Measurements from ENCODE around the gene KREMEN2. TPM values are rescaled to one million over a fixed set of nuclear protein-coding genes. Genes with fewer than 3 reads are reported as not detected.

KREMEN2 gene
- total RNA-seq, 1 donor from 2014 or later: 8.0 TPM

DNA sequence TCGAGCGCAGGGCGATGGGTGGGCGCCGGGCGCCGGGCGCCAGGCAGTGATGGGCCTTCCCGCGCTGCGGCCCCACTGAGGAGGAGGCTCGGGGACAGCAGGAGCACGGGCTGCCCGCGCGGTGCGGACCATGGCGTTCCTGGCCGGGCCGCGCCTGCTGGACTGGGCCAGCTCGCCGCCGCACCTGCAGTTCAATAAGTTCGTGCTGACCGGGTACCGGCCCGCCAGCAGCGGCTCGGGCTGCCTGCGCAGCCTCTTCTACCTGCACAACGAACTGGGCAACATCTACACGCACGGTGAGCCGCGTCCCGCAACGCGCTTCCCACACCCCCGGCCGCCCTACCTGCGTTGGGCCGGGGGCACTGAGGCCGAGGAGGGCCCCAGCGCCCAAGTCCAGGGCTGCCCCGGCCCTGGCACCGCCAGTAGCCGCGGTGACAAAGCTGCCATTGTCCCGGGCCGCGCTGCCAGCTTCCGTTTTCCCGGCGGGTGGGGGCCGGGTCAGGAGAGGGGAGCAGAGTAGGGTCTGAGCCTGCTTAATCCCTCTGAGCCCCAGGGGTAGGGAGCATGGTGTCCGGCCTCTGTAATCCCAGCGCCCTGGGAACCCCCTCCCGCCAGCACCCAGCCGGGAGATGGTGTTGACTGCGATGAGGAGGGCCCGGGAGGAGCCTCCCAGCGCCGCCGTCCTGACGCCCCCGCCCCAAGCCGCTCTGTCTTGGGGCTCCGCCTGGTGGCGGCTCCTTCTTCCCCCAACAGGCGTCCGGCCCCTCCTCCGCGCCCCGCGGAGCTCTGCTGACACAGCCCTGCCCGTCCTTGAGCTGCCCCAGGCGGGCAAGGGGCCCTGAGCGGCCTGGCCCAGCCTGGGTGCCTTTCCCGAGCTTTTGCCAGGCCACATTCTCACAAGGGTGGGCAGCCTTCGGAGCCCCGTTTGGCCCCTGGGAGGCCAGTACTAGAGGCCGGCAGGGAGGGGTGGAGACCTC is 5.8 kb downstream of the KREMEN2 start:
- Histone ChIP-seq H3K9me3 (ENCODE audit: insufficient read depth, low read depth, low read length) (no peaks in the 10 kb centered on the region), H3K79me2 (ENCODE audit: insufficient read depth, low read length) (no peaks in the 10 kb centered on the region), H3K27me3 (ENCODE audit: insufficient read depth, low read length) (peaks cover 21% of the 10 kb centered on the region), H2AFZ (ENCODE audit: low read depth, low read length) (peak overlapping the region; percentile 77), H3K9ac (ENCODE audit: low read length) (peak overlapping the region; percentile 72), H3K27ac (ENCODE audit: low read depth, low read length) (no peak overlapping the region), H3K4me1 (ENCODE audit: insufficient read depth, low read length) (peaks cover 4% of the 10 kb centered on the region), H4K20me1 (ENCODE audit: insufficient read depth, low read length) (peaks cover 28% of the 10 kb centered on the region), H3K4me3 (ENCODE audit: insufficient read depth, low read depth, low read length) (peak overlapping the region; percentile 71), H3K4me2 (ENCODE audit: low read length) (peak overlapping the region; percentile 97), H3K36me3 (ENCODE audit: insufficient read depth, low read length) (no peaks in the 10 kb centered on the region)
- no peak for TF ChIP-seq EZH2 (IDR thresholded peaks at IDR 0.05; ENCODE audit: insufficient read depth, low read length)
- TF ChIP-seq, protein P1, sequence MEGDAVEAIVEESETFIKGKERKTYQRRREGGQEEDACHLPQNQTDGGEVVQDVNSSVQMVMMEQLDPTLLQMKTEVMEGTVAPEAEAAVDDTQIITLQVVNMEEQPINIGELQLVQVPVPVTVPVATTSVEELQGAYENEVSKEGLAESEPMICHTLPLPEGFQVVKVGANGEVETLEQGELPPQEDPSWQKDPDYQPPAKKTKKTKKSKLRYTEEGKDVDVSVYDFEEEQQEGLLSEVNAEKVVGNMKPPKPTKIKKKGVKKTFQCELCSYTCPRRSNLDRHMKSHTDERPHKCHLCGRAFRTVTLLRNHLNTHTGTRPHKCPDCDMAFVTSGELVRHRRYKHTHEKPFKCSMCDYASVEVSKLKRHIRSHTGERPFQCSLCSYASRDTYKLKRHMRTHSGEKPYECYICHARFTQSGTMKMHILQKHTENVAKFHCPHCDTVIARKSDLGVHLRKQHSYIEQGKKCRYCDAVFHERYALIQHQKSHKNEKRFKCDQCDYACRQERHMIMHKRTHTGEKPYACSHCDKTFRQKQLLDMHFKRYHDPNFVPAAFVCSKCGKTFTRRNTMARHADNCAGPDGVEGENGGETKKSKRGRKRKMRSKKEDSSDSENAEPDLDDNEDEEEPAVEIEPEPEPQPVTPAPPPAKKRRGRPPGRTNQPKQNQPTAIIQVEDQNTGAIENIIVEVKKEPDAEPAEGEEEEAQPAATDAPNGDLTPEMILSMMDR (IDR thresholded peaks at IDR 0.05; ENCODE audit: insufficient read depth, low read depth, low read length): no peak
- no peaks in the 10 kb centered on the region for H3K4me1 Mint-ChIP-seq (ENCODE audit: low read depth, unreplicated experiment)
- H3K27me3 Mint-ChIP-seq (ENCODE audit: low read depth, unreplicated experiment): peaks cover 14% of the 10 kb centered on the region
- no peaks in the 10 kb centered on the region for H3K9me3 Mint-ChIP-seq (ENCODE audit: unreplicated experiment)
- no peak overlapping the region for H3K27ac Mint-ChIP-seq (ENCODE audit: unreplicated experiment)
- FAIRE-seq (no peak), DNase-seq (ENCODE audit: low read depth) (peak; percentile 4)
- H3K36me3 Mint-ChIP-seq (ENCODE audit: low read depth, unreplicated experiment): peaks cover 6% of the 10 kb centered on the region
- peak overlapping the region; percentile 66 for H3K4me3 Mint-ChIP-seq (ENCODE audit: unreplicated experiment)

DNA sequence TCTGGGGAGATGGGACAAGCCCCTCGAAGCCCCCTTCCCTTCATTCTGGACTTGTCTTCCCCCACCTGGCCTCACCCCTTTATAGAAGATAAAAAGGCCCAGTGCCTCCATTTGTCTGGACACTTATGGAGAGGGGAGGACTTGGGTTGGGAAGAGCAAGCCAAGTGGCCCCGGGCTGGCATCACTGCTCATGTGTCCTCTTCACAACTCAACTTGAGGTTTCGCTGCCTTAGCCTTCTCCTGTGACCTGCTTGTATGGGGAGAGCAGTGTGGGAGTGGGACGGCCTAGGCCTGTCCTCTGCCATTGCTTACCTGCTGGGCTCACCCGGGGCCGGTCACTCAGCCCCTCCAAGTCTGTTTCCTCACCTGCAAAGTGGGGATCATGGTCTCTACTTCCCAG is 6.5 kb downstream of the KREMEN2 start:
- FAIRE-seq (no peak), DNase-seq (ENCODE audit: low read depth) (no peak)
- no peaks in the 10 kb centered on the region for H3K9me3 ChIP-seq (ENCODE audit: insufficient read depth, low read depth, low read length)
- no peaks in the 10 kb centered on the region for H3K36me3 ChIP-seq (ENCODE audit: insufficient read depth, low read length)
- H3K36me3 Mint-ChIP-seq (ENCODE audit: low read depth, unreplicated experiment): peaks cover 6% of the 10 kb centered on the region
- no peak overlapping the region for H3K27ac ChIP-seq (ENCODE audit: low read depth, low read length)
- H3K79me2 ChIP-seq (ENCODE audit: insufficient read depth, low read length): no peaks in the 10 kb centered on the region
- H3K9me3 Mint-ChIP-seq (ENCODE audit: unreplicated experiment): no peaks in the 10 kb centered on the region
- peak overlapping the region; percentile 64 for H3K4me3 Mint-ChIP-seq (ENCODE audit: unreplicated experiment)
- H4K20me1 ChIP-seq (ENCODE audit: insufficient read depth, low read length): peaks cover 28% of the 10 kb centered on the region
- H3K4me1 ChIP-seq (ENCODE audit: insufficient read depth, low read length): peaks cover 4% of the 10 kb centered on the region
- H3K27me3 ChIP-seq (ENCODE audit: insufficient read depth, low read length): peaks cover 17% of the 10 kb centered on the region
- H3K27ac Mint-ChIP-seq (ENCODE audit: unreplicated experiment): no peak overlapping the region
- TF ChIP-seq EZH2 (IDR thresholded peaks at IDR 0.05; ENCODE audit: insufficient read depth, low read length): no peak
- TF ChIP-seq, protein P1 (IDR thresholded peaks at IDR 0.05; ENCODE audit: insufficient read depth, low read depth, low read length): no peak
- H3K4me3 ChIP-seq (ENCODE audit: insufficient read depth, low read depth, low read length): peak overlapping the region; percentile 71
- H3K4me1 Mint-ChIP-seq (ENCODE audit: low read depth, unreplicated experiment): no peaks in the 10 kb centered on the region
- H3K9ac ChIP-seq (ENCODE audit: low read length): peak overlapping the region; percentile 72
- H2AFZ ChIP-seq (ENCODE audit: low read depth, low read length): no peak overlapping the region
- peaks cover 12% of the 10 kb centered on the region for H3K27me3 Mint-ChIP-seq (ENCODE audit: low read depth, unreplicated experiment)
- peak overlapping the region; percentile 97 for H3K4me2 ChIP-seq (ENCODE audit: low read length)
